ENCODE data around the gene HRC. TPM values are rescaled to one million over a fixed set of nuclear protein-coding genes. Genes with fewer than 3 reads are reported as not detected.
A peak's percentile ranks its signal among the peaks of the same experiment; 100 is the strongest.

Gene HRC
- total RNA-seq, 1 donor from 2014 or later = 0.25 TPM

DNA sequence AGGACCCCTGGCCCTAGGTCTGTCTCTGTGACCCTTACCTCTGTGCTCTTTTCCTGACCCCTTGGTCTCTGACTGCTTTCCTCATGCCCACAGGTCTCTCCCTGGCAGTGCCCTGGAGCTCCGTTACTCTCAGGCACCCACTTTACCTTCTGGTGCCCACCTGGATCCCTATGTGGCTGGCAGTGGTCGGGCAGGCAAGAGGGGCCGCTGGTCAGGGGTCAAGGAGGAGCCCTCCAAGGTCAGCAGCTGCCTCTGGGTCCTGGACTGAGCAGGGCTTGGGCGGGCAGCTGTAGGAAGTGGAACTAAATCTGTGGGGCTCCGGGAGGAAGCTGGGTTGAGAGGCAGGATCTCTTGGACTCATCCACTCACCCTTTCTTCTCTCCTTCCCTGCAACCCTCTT lies 19.5 kb downstream of the HRC start:
- intact Hi-C loops (cut with DNase I) = loop anchor here (5.0 kb wide), 1 partner anchor 1613 kb away; no protein-coding TSS in a partner anchor
- H3K4me3 ChIP-seq = no peak overlapping the region
- no peaks in the 10 kb centered on the region for H3K9me3 ChIP-seq
- DNase-seq (ENCODE audit: extremely low spot score in 2 of 2) = peak in 1 of 2 donors; percentile 82
- H3K27me3 ChIP-seq = no peaks in the 10 kb centered on the region
- H3K27ac ChIP-seq = no peak overlapping the region
- TF ChIP-seq, protein P1, sequence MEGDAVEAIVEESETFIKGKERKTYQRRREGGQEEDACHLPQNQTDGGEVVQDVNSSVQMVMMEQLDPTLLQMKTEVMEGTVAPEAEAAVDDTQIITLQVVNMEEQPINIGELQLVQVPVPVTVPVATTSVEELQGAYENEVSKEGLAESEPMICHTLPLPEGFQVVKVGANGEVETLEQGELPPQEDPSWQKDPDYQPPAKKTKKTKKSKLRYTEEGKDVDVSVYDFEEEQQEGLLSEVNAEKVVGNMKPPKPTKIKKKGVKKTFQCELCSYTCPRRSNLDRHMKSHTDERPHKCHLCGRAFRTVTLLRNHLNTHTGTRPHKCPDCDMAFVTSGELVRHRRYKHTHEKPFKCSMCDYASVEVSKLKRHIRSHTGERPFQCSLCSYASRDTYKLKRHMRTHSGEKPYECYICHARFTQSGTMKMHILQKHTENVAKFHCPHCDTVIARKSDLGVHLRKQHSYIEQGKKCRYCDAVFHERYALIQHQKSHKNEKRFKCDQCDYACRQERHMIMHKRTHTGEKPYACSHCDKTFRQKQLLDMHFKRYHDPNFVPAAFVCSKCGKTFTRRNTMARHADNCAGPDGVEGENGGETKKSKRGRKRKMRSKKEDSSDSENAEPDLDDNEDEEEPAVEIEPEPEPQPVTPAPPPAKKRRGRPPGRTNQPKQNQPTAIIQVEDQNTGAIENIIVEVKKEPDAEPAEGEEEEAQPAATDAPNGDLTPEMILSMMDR (IDR thresholded peaks at IDR 0.05) = no peak
- TF ChIP-seq POLR2A (IDR thresholded peaks at IDR 0.05) = no peak
- TF ChIP-seq POLR2AphosphoS5 (IDR thresholded peaks at IDR 0.05; ENCODE audit: insufficient read depth in 1 of 2, low read depth in 1 of 2) = no peak
- H3K36me3 ChIP-seq = no peaks in the 10 kb centered on the region
- peaks cover 18% of the 10 kb centered on the region for H3K4me1 ChIP-seq

DNA sequence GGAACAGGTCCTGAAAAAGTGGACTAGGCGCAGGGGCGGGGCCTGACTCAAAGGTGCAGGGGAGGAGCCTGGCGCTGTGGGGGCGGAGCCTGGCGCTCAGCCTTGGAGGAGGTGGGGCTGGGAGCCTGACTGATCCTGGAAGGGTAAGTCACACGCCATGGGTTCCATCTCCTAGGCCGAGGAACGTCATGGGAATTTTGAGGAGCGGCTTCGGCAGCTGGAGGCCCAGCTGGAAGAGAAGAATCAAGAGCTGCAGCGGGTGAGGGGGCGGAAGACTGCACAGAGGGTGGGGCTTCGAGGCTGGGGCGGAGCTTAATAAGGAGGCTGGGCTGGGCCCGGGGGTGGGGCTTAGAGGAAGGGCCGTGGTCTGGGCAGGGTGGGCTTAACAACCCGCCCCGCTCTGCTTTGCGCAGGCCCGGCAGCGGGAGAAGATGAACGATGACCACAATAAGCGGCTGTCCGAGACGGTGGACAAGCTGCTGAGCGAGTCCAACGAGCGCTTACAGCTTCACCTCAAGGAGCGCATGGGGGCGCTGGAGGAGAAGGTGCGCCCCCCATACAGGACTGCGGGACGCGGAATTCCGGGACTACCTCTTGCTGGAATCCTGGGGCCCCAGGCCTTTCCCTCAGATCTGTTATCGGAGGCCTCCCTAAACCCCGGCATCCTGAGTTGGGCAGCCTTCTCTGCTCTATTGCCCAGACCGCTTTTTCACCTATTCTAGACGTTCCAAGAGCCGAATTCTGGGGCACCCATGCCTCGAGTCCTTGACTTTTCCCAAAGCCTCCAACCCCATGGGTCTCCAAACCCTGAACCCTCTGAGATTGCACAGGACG lies 21.4 kb downstream of the HRC start:
- H3K4me1 ChIP-seq = peaks cover 23% of the 10 kb centered on the region
- no peaks in the 10 kb centered on the region for H3K9me3 ChIP-seq
- peak overlapping the region; percentile 17 to 24 for H3K4me3 ChIP-seq
- H3K27me3 ChIP-seq = no peaks in the 10 kb centered on the region
- DNase-seq (ENCODE audit: extremely low spot score in 2 of 2) = peak in 1 of 2 donors; percentile 78
- TF ChIP-seq, protein P1 (IDR thresholded peaks at IDR 0.05) = no peak
- TF ChIP-seq POLR2AphosphoS5 (IDR thresholded peaks at IDR 0.05; ENCODE audit: insufficient read depth in 1 of 2, low read depth in 1 of 2) (no peak), POLR2A (IDR thresholded peaks at IDR 0.05) (no peak)
- H3K27ac ChIP-seq = peak overlapping the region; percentile 42
- H3K36me3 ChIP-seq = no peaks in the 10 kb centered on the region
- intact Hi-C loops (cut with DNase I) = no loop called here

DNA sequence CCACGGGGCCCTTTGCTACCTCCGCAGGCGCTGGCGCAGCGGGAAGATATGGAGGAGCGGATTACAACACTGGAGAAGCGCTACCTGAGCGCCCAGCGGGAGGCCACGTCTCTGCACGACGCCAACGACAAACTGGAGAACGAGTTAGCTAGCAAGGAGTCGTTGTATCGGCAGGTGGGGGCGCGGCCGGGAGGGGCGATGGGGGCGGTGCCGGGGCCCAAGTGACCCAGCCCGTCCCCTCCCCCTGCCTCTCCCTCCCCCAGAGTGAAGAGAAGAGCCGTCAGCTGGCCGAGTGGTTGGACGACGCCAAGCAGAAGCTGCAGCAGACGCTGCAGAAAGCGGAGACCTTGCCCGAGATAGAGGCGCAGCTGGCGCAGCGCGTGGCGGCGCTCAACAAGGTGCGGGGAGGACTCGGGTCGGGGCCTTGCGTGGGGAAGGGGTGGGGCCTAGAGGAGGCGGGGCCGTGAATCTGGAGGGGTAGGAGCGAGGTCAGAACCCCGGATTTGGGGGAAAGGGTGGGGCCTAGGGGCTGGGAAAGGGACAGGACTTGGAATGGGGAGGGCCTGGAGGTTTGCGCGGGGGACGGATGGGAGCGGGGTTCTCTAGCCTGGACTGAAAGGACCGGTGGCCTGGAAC lies 22.1 kb downstream of the HRC start:
- H3K4me1 ChIP-seq = peaks cover 30% of the 10 kb centered on the region
- TF ChIP-seq, protein P1 (IDR thresholded peaks at IDR 0.05) = no peak
- no peak for TF ChIP-seq POLR2AphosphoS5 (IDR thresholded peaks at IDR 0.05; ENCODE audit: insufficient read depth in 1 of 2, low read depth in 1 of 2)
- TF ChIP-seq POLR2A (IDR thresholded peaks at IDR 0.05) = no peak
- peak overlapping the region; percentile 42 for H3K27ac ChIP-seq
- H3K9me3 ChIP-seq = no peaks in the 10 kb centered on the region
- peak overlapping the region; percentile 17 to 24 for H3K4me3 ChIP-seq
- H3K36me3 ChIP-seq = no peaks in the 10 kb centered on the region
- no peak for DNase-seq (ENCODE audit: extremely low spot score in 2 of 2)
- no peaks in the 10 kb centered on the region for H3K27me3 ChIP-seq
- intact Hi-C loops (cut with DNase I) = no loop called here

DNA sequence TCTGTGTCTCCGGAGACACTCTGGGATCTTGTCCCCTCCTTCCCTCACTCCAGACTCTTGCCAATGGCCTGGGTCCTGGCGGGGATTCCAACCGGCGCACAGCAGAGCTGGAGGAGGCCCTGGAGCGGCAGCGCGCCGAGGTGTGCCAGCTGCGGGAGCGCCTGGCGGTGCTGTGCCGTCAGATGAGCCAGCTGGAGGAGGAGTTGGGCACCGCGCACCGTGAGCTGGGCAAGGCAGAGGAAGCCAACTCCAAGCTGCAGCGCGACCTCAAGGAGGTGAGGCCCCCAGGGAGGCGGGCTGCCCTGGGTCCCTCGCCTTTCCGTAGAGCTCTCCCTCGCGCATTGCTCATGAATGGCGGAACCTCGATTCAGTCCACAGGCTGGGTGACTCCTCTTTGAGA lies 24.9 kb downstream of the HRC start:
- Histone ChIP-seq H3K9me3 (no peaks in the 10 kb centered on the region), H3K27me3 (no peaks in the 10 kb centered on the region), H3K4me3 (no peak overlapping the region), H3K36me3 (no peaks in the 10 kb centered on the region), H3K27ac (no peak overlapping the region), H3K4me1 (peaks cover 37% of the 10 kb centered on the region)
- DNase-seq (ENCODE audit: extremely low spot score in 2 of 2) = no peak
- TF ChIP-seq POLR2A (IDR thresholded peaks at IDR 0.05) = no peak
- TF ChIP-seq, protein P1 (IDR thresholded peaks at IDR 0.05) = no peak
- TF ChIP-seq POLR2AphosphoS5 (IDR thresholded peaks at IDR 0.05; ENCODE audit: insufficient read depth in 1 of 2, low read depth in 1 of 2) = no peak
- intact Hi-C loops (cut with DNase I) = no loop called here

DNA sequence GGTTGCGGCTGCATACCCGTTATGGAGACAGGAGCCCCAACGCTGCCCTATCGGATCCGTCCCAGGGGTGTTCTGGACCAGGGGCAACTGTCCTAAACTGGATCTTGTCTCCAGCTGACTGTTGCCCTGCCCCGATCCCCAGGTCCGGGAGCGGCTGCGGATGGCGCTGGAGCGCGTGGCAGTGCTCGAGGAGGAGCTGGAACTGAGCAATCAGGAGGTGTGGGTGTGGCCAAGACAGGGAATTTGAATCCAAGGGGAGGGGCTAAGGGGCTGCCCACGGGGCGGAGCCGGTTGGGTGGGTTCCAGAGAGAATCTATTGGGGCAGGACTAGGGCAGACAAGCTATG lies 26.0 kb downstream of the HRC start:
- no peak overlapping the region for H3K4me3 ChIP-seq
- DNase-seq (ENCODE audit: extremely low spot score in 2 of 2) = peak in 1 of 2 donors; percentile 72
- no peaks in the 10 kb centered on the region for H3K36me3 ChIP-seq
- H3K27ac ChIP-seq = no peak overlapping the region
- intact Hi-C loops (cut with DNase I) = no loop called here
- TF ChIP-seq POLR2A (IDR thresholded peaks at IDR 0.05) (no peak), POLR2AphosphoS5 (IDR thresholded peaks at IDR 0.05; ENCODE audit: insufficient read depth in 1 of 2, low read depth in 1 of 2) (no peak)
- TF ChIP-seq, protein P1 (IDR thresholded peaks at IDR 0.05) = no peak
- H3K9me3 ChIP-seq = no peaks in the 10 kb centered on the region
- no peaks in the 10 kb centered on the region for H3K27me3 ChIP-seq
- peaks cover 34% of the 10 kb centered on the region for H3K4me1 ChIP-seq
